GM12878 (cell line): ENCODE results near the gene NUMBL. TPM values are rescaled to one million over a fixed set of nuclear protein-coding genes. Genes with fewer than 3 reads are reported as not detected.

Experiments
- ATAC-seq: fragments of 200-7000 bp; cut with Tn5 transposase; 3 replicates; pipeline ENCODE4 v1.9.1; 2020; ENCODE audit warnings: mild to moderate bottlenecking, moderate library complexity
- BruUV-seq: library from RNA; stranded (reverse); fragments of 400-500 nt; replicated peaks from 2 replicates; lab custom pipeline; 2021; lab: Mats Ljungman, UMichigan
- CTCF ChIA-PET: fragments of 300-600 bp; sonication (Branson Sonifier 250); formaldehyde crosslinking; extraction: SDS; loops from one replicate; lab custom pipeline; 2021; ENCODE audit warnings: inconsistent platforms; lab: Yijun Ruan, JAX
- POLR2A ChIA-PET: fragments of 350-600 bp; formaldehyde crosslinking; extraction: SDS; loops from one replicate; lab custom pipeline; 2021; ENCODE audit warnings: inconsistent platforms; lab: Charles Lee
- RAD21 ChIA-PET: fragments of 300-600 bp; sonication (Branson Sonifier 250); formaldehyde crosslinking; loops from one replicate; lab custom pipeline; 2023; ENCODE audit warnings: antibody characterized with exemption; ENCODE audit not compliant: unreplicated experiment; lab: Charles Lee
- SMC1A ChIA-PET: fragments of 300-600 bp; sonication (Branson Sonifier 250); formaldehyde crosslinking; loops from one replicate; lab custom pipeline; 2023; ENCODE audit not compliant: unreplicated experiment, uncharacterized antibody; lab: Charles Lee
- DNase-seq: peaks from one replicate; pipeline ENCODE4 v3.0.0-alpha.2; 2011; ENCODE audit warnings: low read depth, low spot score
- FAIRE-seq: peaks from 3 replicates; lab custom pipeline; 2011; peaks lifted over from hg19 to GRCh38; lab: Jason Lieb, UNC
- H2AFZ ChIP-seq: 2 replicates; pipeline ENCODE4 v1.6.0; 2011; ENCODE audit warnings: low read depth, low read length, control low read depth; ENCODE audit not compliant: control insufficient read depth
- H3K27ac ChIP-seq: 2 replicates; pipeline ENCODE4 v1.5.1; 2011; ENCODE audit warnings: control low read depth; ENCODE audit not compliant: control insufficient read depth, insufficient read depth
- H3K27me3 ChIP-seq, 2 experiments: replicated peaks in 1 of 2; 2 replicates each; pipeline versions ENCODE4 v1.6.0 to v1.6.1; 2011; ENCODE audit warnings: low read length in 1 of 2; ENCODE audit not compliant: control insufficient read depth in 2 of 2, insufficient read depth in 2 of 2
- H3K36me3 ChIP-seq, 2 experiments: 2 replicates each; pipeline ENCODE4 v1.5.1; 2011; ENCODE audit warnings: low read length in 1 of 2; ENCODE audit not compliant: control insufficient read depth in 2 of 2, insufficient read depth in 2 of 2
- H3K4me1 ChIP-seq: 2 replicates; pipeline ENCODE4 v1.6.1; 2011; ENCODE audit warnings: mild to moderate bottlenecking, low read length, moderate library complexity, mixed read lengths; ENCODE audit not compliant: control insufficient read depth, insufficient read depth
- H3K4me2 ChIP-seq: 2 replicates; pipeline ENCODE4 v1.6.0; 2011; ENCODE audit warnings: control low read depth; ENCODE audit not compliant: control insufficient read depth, insufficient read depth
- H3K4me3 ChIP-seq: fragments of 200-600 bp; sonication (generic); 2 replicates; pipeline ENCODE4 v1.5.1; 2016
- H3K79me2 ChIP-seq: 2 replicates; pipeline ENCODE4 v1.6.0; 2011; ENCODE audit warnings: low read length; ENCODE audit not compliant: control insufficient read depth, insufficient read depth
- H3K9ac ChIP-seq: 2 replicates; pipeline ENCODE4 v1.8.0; 2011; ENCODE audit warnings: low read length, control low read depth, mixed read lengths; ENCODE audit not compliant: control insufficient read depth, insufficient read depth
- H3K9me3 ChIP-seq: replicated peaks from 3 replicates; pipeline ENCODE4 v1.5.1; 2011; ENCODE audit warnings: mild to moderate bottlenecking, low read length; ENCODE audit not compliant: control insufficient read depth, insufficient read depth
- H4K20me1 ChIP-seq: 2 replicates; pipeline ENCODE4 v1.6.0; 2011; ENCODE audit not compliant: control insufficient read depth, insufficient read depth
- ATF7 ChIP-seq: fragments of 450-650 bp; IDR thresholded peaks from 2 replicates; pipeline ENCODE4 v1.6.1; 2016; ENCODE audit warnings: low read depth, mild to moderate bottlenecking
- BACH1 ChIP-seq: fragments of 450-650 bp; IDR thresholded peaks from 2 replicates; pipeline ENCODE4 v1.6.1; 2017; ENCODE audit warnings: mild to moderate bottlenecking, borderline replicate concordance
- FOXK2 ChIP-seq: fragments of 450-650 bp; IDR thresholded peaks from 2 replicates; pipeline ENCODE4 v1.6.1; 2017; ENCODE audit warnings: mild to moderate bottlenecking, moderate library complexity
- KAT2A ChIP-seq: conservative IDR thresholded peaks from 2 replicates; pipeline ENCODE4 v1.6.1; 2011; ENCODE audit warnings: low read depth, low read length; ENCODE audit not compliant: control insufficient read depth
- KLF5 ChIP-seq: fragments of 450-650 bp; IDR thresholded peaks from 2 replicates; pipeline ENCODE4 v1.6.1; 2014; ENCODE audit warnings: mild to moderate bottlenecking; ENCODE audit not compliant: partially characterized antibody
- LARP7 ChIP-seq: fragments of 450-650 bp; IDR thresholded peaks from 2 replicates; pipeline ENCODE4 v1.6.1; 2017; ENCODE audit warnings: mild to moderate bottlenecking
- MTA3 ChIP-seq: IDR thresholded peaks from 2 replicates; pipeline ENCODE4 v1.6.1; 2012; ENCODE audit warnings: low read length, inconsistent platforms, borderline replicate concordance
- MYC ChIP-seq: IDR thresholded peaks from 2 replicates; pipeline ENCODE4 v1.6.1; 2011; ENCODE audit warnings: mild to moderate bottlenecking, low read length, moderate library complexity, inconsistent platforms; ENCODE audit not compliant: insufficient read depth, insufficient replicate concordance, insufficient read length, severe bottlenecking
- SIN3A ChIP-seq: IDR thresholded peaks from 2 replicates; pipeline ENCODE4 v1.6.1; 2012; ENCODE audit warnings: low read depth, low read length, improper control_type of control experiment
- SREBF2 ChIP-seq: IDR thresholded peaks from 2 replicates; pipeline ENCODE4 v1.6.1; 2012; ENCODE audit warnings: mild to moderate bottlenecking, low read length
- ZNF217 ChIP-seq: fragments of 450-650 bp; IDR thresholded peaks from 2 replicates; pipeline ENCODE4 v1.6.1; 2017; ENCODE audit warnings: antibody characterized with exemption, mild to moderate bottlenecking
- ZNF622 ChIP-seq: fragments of 450-650 bp; IDR thresholded peaks from 2 replicates; pipeline ENCODE4 v1.6.1; 2017; ENCODE audit warnings: mild to moderate bottlenecking, inconsistent platforms
- ZZZ3 ChIP-seq: IDR thresholded peaks from 2 replicates; pipeline ENCODE4 v1.6.1; 2011; ENCODE audit warnings: low read depth; ENCODE audit not compliant: control insufficient read depth, insufficient read length
- WGBS: methylation state at CpG from one replicate; pipeline ENCODE4 v1.1.6; 2016; ENCODE audit warnings: low lambda C conversion rate; ENCODE audit not compliant: insufficient replicate concordance, insufficient coverage; ENCODE audit errors: missing lambda C conversion rate; 5-methylcytosine and 5-hydroxymethylcytosine counted together
- in situ Hi-C: fragments of 300-500 bp; cut with MboI; formaldehyde crosslinking; loops from 9 replicates; pipeline ENCODE4 v1.14.3; 2018; ENCODE audit warnings: mixed read lengths
- intact Hi-C: fragments of 100-400 bp; cut with micrococcal nuclease; formaldehyde crosslinking; loops from one replicate; pipeline ENCODE4 v1.14.2; 2022; ENCODE audit not compliant: unreplicated experiment
- polyA plus RNA-seq, 11 experiments: library from polyadenylated mRNA; depleted of rRNA in 4 of 11; unstranded in 6 of 11; stranded (reverse) in 5 of 11; fragments of >200 nt; fragmentation: Nextera tagmentation in 4 of 11; fragmentation: Illumina TruSeq in 1 of 11; extraction: Ambion mirVana in 4 of 11; extraction: Trizol in 1 of 11; gene quantifications; 1 replicate in 1 of 11; 2 replicates in 10 of 11; pipeline versions ENCODE4 v1.2.1 to v1.2.3, GENCODE V29; 2011 to 2016; ENCODE audit warnings: inconsistent platforms in 2 of 11, missing spikeins in 2 of 11, low read depth in 1 of 11
- total RNA-seq, 4 experiments: library from RNA; depleted of rRNA in 3 of 4; stranded (reverse); fragments of >200 nt in 3 of 4; fragmentation: Illumina TruSeq in 1 of 4; extraction: Trizol in 1 of 4; gene quantifications; 2 replicates each; pipeline versions ENCODE4 v1.2.1 to v1.2.3, GENCODE V29; 2013 to 2021
- TF ChIP-seq, protein P1 (sequence below): fragments of 450-650 bp; formaldehyde crosslinking; IDR thresholded peaks from 2 replicates; pipeline ENCODE4 v1.4.0; 2022; ENCODE audit warnings: mild to moderate bottlenecking, moderate library complexity
- TF ChIP-seq, protein P2 (sequence below): fragments of 450-650 bp; IDR thresholded peaks from 2 replicates; pipeline ENCODE4 v1.6.1; 2016; ENCODE audit warnings: mild to moderate bottlenecking
- TF ChIP-seq, protein P3 (sequence below), 3 experiments: IDR thresholded peaks in 2 of 3; conservative IDR thresholded peaks in 1 of 3; 2 replicates each; pipeline ENCODE4 v1.5.1; 2011; ENCODE audit warnings: low read depth in 3 of 3, low read length in 3 of 3, mild to moderate bottlenecking in 3 of 3, control low read depth in 2 of 3, moderate library complexity in 2 of 3, inconsistent platforms in 1 of 3, mixed read lengths in 1 of 3; ENCODE audit not compliant: control insufficient read depth in 2 of 3, insufficient read depth in 1 of 3; ENCODE audit errors: extremely low read depth in 1 of 3

NUMBL gene
- total and polyA plus RNA-seq, 10 of the 15 experiments (the other 5 are each of a cell fraction or from before 2014, with no cell fraction given), result 0.16 to 9.4 (median 1.9) TPM

DNA sequence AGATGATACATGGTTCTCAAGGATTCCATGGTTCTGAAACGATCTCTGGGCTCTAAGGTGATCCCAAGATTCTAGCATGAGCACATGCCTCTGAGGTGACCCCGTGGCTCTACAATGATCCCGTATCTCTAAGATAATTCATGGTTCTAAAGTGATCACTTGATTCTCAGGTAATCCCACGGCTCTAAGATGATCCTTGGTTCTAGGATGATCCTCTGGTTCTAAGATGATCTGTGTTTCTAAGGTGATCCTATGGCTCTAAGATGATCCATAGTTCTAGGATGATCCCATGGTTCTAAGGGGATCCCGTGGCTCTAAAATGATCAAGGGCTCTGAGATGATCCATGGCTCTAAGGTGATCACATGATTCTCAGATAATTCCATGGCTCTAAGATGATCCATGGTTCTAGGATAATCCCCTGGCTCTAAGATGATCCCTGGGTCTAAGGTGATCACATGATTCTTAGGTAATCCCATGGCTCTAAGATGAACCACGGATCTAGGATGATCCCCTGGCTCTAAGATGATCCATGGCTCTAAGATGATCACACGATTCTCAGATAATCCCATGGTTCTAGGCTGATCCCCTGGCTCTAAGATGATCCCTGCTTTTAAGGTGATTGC is 21.3 kb downstream of the NUMBL start (continued):
- TF ChIP-seq, protein P1, sequence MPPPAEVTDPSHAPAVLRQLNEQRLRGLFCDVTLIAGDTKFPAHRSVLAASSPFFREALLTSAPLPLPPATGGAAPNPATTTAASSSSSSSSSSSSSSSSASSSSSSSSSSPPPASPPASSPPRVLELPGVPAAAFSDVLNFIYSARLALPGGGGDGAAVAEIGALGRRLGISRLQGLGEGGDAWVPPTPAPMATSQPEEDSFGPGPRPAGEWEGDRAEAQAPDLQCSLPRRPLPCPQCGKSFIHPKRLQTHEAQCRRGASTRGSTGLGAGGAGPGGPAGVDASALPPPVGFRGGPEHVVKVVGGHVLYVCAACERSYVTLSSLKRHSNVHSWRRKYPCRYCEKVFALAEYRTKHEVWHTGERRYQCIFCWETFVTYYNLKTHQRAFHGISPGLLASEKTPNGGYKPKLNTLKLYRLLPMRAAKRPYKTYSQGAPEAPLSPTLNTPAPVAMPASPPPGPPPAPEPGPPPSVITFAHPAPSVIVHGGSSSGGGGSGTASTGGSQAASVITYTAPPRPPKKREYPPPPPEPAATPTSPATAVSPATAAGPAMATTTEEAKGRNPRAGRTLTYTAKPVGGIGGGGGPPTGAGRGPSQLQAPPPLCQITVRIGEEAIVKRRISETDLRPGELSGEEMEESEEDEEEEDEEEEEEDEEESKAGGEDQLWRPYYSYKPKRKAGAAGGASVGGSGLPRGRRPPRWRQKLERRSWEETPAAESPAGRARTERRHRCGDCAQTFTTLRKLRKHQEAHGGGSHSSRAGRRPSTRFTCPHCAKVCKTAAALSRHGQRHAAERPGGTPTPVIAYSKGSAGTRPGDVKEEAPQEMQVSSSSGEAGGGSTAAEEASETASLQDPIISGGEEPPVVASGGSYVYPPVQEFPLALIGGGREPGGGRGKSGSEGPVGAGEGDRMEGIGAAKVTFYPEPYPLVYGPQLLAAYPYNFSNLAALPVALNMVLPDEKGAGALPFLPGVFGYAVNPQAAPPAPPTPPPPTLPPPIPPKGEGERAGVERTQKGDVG (CRISPR knock-in tag), result no peak

DNA sequence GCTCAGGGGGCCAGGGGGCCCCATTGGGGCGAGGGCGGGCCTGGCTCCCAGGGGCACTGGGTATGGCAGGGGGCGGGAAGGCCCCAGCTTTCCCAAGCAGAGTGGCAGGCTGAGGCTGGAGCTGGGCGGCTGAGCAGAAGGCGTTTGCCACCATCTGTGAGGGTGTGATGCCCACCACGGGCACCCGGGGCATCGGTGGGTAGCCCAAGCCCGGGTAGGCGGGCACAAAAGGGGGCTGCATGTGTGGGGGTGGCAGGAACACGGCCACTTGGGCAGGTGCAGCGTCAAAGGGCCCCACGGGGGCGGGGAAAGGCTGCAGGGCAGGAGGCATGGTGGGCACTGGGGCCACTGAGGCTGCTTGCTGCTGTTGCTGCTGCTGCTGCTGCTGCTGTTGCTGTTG is 22.8 kb downstream of the NUMBL start:
- FAIRE-seq (no peak), ATAC-seq (no peak), DNase-seq (no peak)
- RAD21 ChIA-PET, result interaction anchor here (0.5 kb wide), 1 partner anchor 88 kb away, joined by 3 read pairs; no protein-coding TSS in a partner anchor
- SMC1A ChIA-PET, result no interaction called here
- Histone ChIP-seq H3K4me1 (peaks cover 6% of the 10 kb centered on the region), H3K27ac (no peak overlapping the region), H3K36me3 (peaks cover 2 to 8% of the 10 kb centered on the region in 2 experiments; a peak in 1 of 4 replicates), H4K20me1 (no peaks in the 10 kb centered on the region), H3K9ac (no peak overlapping the region), H2AFZ (no peak overlapping the region), H3K79me2 (no peaks in the 10 kb centered on the region), H3K27me3 (no peaks in the 10 kb centered on the region), H3K4me3 (no peak overlapping the region), H3K4me2 (no peak overlapping the region), H3K9me3 (peaks cover 5% of the 10 kb centered on the region; the same call in 2 of the 3 replicates)
- POLR2A ChIA-PET, result no interaction called here
- CTCF ChIA-PET, result interaction anchor here (1.2 kb wide), 1 partner anchor 152 kb away, joined by 3 read pairs; no protein-coding TSS in a partner anchor
- no TSS peak for BruUV-seq
- TF ChIP-seq, protein P2, sequence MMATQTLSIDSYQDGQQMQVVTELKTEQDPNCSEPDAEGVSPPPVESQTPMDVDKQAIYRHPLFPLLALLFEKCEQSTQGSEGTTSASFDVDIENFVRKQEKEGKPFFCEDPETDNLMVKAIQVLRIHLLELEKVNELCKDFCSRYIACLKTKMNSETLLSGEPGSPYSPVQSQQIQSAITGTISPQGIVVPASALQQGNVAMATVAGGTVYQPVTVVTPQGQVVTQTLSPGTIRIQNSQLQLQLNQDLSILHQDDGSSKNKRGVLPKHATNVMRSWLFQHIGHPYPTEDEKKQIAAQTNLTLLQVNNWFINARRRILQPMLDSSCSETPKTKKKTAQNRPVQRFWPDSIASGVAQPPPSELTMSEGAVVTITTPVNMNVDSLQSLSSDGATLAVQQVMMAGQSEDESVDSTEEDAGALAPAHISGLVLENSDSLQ, result no peak
- TF ChIP-seq LARP7, result no peak
- TF ChIP-seq SIN3A, result no peak
- no peak for TF ChIP-seq MTA3
- no peak for TF ChIP-seq FOXK2
- no peak for TF ChIP-seq KAT2A
- no peak for TF ChIP-seq ATF7
- no peak for TF ChIP-seq MYC
- TF ChIP-seq ZNF622, result no peak
- TF ChIP-seq BACH1, result no peak
- TF ChIP-seq, protein P3, sequence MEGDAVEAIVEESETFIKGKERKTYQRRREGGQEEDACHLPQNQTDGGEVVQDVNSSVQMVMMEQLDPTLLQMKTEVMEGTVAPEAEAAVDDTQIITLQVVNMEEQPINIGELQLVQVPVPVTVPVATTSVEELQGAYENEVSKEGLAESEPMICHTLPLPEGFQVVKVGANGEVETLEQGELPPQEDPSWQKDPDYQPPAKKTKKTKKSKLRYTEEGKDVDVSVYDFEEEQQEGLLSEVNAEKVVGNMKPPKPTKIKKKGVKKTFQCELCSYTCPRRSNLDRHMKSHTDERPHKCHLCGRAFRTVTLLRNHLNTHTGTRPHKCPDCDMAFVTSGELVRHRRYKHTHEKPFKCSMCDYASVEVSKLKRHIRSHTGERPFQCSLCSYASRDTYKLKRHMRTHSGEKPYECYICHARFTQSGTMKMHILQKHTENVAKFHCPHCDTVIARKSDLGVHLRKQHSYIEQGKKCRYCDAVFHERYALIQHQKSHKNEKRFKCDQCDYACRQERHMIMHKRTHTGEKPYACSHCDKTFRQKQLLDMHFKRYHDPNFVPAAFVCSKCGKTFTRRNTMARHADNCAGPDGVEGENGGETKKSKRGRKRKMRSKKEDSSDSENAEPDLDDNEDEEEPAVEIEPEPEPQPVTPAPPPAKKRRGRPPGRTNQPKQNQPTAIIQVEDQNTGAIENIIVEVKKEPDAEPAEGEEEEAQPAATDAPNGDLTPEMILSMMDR (IDR thresholded peaks at IDR 0.05 in 2 of 3, conservative IDR thresholded peaks at IDR 0.05 in 1 of 3; ENCODE audit: control insufficient read depth in 2 of 3, extremely low read depth in 1 of 3, insufficient read depth in 1 of 3, low read depth in 3 of 3, low read length in 3 of 3), result no peak
- TF ChIP-seq KLF5, result no peak
- no peak for TF ChIP-seq ZNF217
- TF ChIP-seq ZZZ3, result no peak
- no peak for TF ChIP-seq SREBF2
- in situ Hi-C loops (no loop called here), intact Hi-C loops (no loop called here)
- 77% methylated on average over 14 of the region's 14 CpGs for WGBS
